H9 (cell line): Measurements from ENCODE around the gene PKP3. TPM values are rescaled to one million over a fixed set of nuclear protein-coding genes. Genes with fewer than 3 reads are reported as not detected.

Source experiments
- DNase-seq: peaks from one replicate; pipeline ENCODE4 v3.0.0-alpha.2; 2017
- H2AFZ ChIP-seq: one replicate; pipeline ENCODE4 v1.6.1; 2013; ENCODE audit warnings: mild to moderate bottlenecking, low read length, control low read depth, moderate library complexity
- H2AK5ac ChIP-seq: 2 replicates; pipeline ENCODE4 v1.6.1; 2013; ENCODE audit warnings: low read length, control low read depth, mixed read lengths; ENCODE audit not compliant: insufficient read length
- H2BK120ac ChIP-seq: one replicate; pipeline ENCODE4 v1.6.1; 2013; ENCODE audit warnings: low read depth, mild to moderate bottlenecking, low read length, control low read depth, inconsistent platforms; ENCODE audit not compliant: poor library complexity, severe bottlenecking
- H2BK12ac ChIP-seq: 2 replicates; pipeline ENCODE4 v1.6.1; 2013; ENCODE audit warnings: low read length, control low read depth, mixed read lengths, low read depth; ENCODE audit not compliant: insufficient read length
- H2BK15ac ChIP-seq: 2 replicates; pipeline ENCODE4 v1.6.1; 2013; ENCODE audit warnings: low read depth, low read length, control low read depth
- H2BK20ac ChIP-seq: one replicate; pipeline ENCODE4 v1.6.1; 2013; ENCODE audit warnings: low read depth, mild to moderate bottlenecking, low read length, control low read depth, inconsistent platforms; ENCODE audit not compliant: poor library complexity, severe bottlenecking
- H2BK5ac ChIP-seq: 2 replicates; pipeline ENCODE4 v1.6.1; 2013; ENCODE audit warnings: low read length, control low read depth, mixed read lengths; ENCODE audit not compliant: insufficient read length
- H3K14ac ChIP-seq: 2 replicates; pipeline ENCODE4 v1.6.1; 2013; ENCODE audit warnings: low read length, control low read depth; ENCODE audit not compliant: insufficient read depth
- H3K18ac ChIP-seq: 2 replicates; pipeline ENCODE4 v1.6.1; 2013; ENCODE audit warnings: low read depth, mild to moderate bottlenecking, mixed read lengths, low read length, control low read depth; ENCODE audit not compliant: insufficient read length
- H3K23ac ChIP-seq: 2 replicates; pipeline ENCODE4 v1.6.1; 2013; ENCODE audit warnings: low read length, control low read depth, mixed read lengths, low read depth; ENCODE audit not compliant: insufficient read length
- H3K23me2 ChIP-seq: 2 replicates; pipeline ENCODE4 v1.6.1; 2013; ENCODE audit warnings: low read depth, mild to moderate bottlenecking, mixed read lengths, low read length, control low read depth; ENCODE audit not compliant: insufficient read length, poor library complexity, severe bottlenecking
- H3K27ac ChIP-seq: 2 replicates; pipeline ENCODE4 v1.5.1; 2013; ENCODE audit warnings: low read length, control low read depth, mixed read lengths, low read depth; ENCODE audit not compliant: insufficient read length
- H3K27me3 ChIP-seq: 2 replicates; pipeline ENCODE4 v1.6.1; 2013; ENCODE audit warnings: low read length, control low read depth, inconsistent platforms; ENCODE audit not compliant: insufficient read depth
- H3K4ac ChIP-seq: 2 replicates; pipeline ENCODE4 v1.6.1; 2013; ENCODE audit warnings: low read depth, mild to moderate bottlenecking, control low read depth, inconsistent platforms, low read length, moderate library complexity
- H3K4me1 ChIP-seq: 2 replicates; pipeline ENCODE4 v1.6.1; 2013; ENCODE audit warnings: low read length, control low read depth, inconsistent platforms; ENCODE audit not compliant: insufficient read depth
- H3K4me2 ChIP-seq: 2 replicates; pipeline ENCODE4 v1.6.1; 2013; ENCODE audit warnings: low read length, control low read depth, mixed read lengths; ENCODE audit not compliant: insufficient read length, insufficient read depth
- H3K56ac ChIP-seq: 2 replicates; pipeline ENCODE4 v1.6.1; 2013; ENCODE audit warnings: low read depth, mild to moderate bottlenecking, mixed read lengths, low read length, control low read depth; ENCODE audit not compliant: insufficient read length
- H3K79me1 ChIP-seq: 2 replicates; pipeline ENCODE4 v1.6.1; 2013; ENCODE audit warnings: low read depth, mild to moderate bottlenecking, moderate library complexity, low read length, control low read depth, inconsistent platforms; ENCODE audit not compliant: insufficient read depth, poor library complexity, severe bottlenecking
- H3K79me2 ChIP-seq: 2 replicates; pipeline ENCODE4 v1.6.1; 2013; ENCODE audit warnings: low read length, control low read depth, inconsistent platforms; ENCODE audit not compliant: insufficient read depth
- H3K9ac ChIP-seq: 2 replicates; pipeline ENCODE4 v1.6.1; 2013; ENCODE audit warnings: low read length, control low read depth, mixed read lengths; ENCODE audit not compliant: insufficient read length; ENCODE audit errors: extremely low read depth
- H3K9me3 ChIP-seq: one replicate; pipeline ENCODE4 v1.6.1; 2013; ENCODE audit warnings: low read depth, low read length, inconsistent platforms; ENCODE audit not compliant: control insufficient read depth
- H3T11ph ChIP-seq: one replicate; pipeline ENCODE4 v1.6.1; 2013; ENCODE audit warnings: mild to moderate bottlenecking, low read length, control low read depth, inconsistent platforms
- H4K20me1 ChIP-seq: one replicate; pipeline ENCODE4 v1.6.1; 2013; ENCODE audit not compliant: control insufficient read depth, insufficient read length, insufficient read depth
- H4K5ac ChIP-seq: 2 replicates; pipeline ENCODE4 v1.6.1; 2013; ENCODE audit warnings: low read depth, mild to moderate bottlenecking, mixed read lengths, low read length, control low read depth; ENCODE audit not compliant: insufficient read length
- H4K8ac ChIP-seq: replicated peaks from 2 replicates; pipeline ENCODE4 v1.6.1; 2013; ENCODE audit warnings: low read length, control low read depth, mixed read lengths, low read depth; ENCODE audit not compliant: insufficient read length
- H4K91ac ChIP-seq: 2 replicates; pipeline ENCODE4 v1.6.1; 2013; ENCODE audit warnings: low read depth, mild to moderate bottlenecking, moderate library complexity, mixed read lengths, low read length, control low read depth; ENCODE audit not compliant: insufficient read length
- H3K27ac Mint-ChIP-seq, 3 experiments: 2 replicates in 2 of 3; 3 replicates in 1 of 3; pipeline ENCODE4 v1.8.0; 2020 to 2021; ENCODE audit warnings: mixed read lengths in 3 of 3, mild to moderate bottlenecking in 1 of 3, moderate library complexity in 1 of 3
- H3K27me3 Mint-ChIP-seq: 2 replicates; pipeline ENCODE4 v1.8.0; 2021; ENCODE audit warnings: low read depth, mild to moderate bottlenecking, moderate library complexity, mixed read lengths
- H3K36me3 Mint-ChIP-seq, 3 experiments: 2 replicates in 2 of 3; 3 replicates in 1 of 3; pipeline ENCODE4 v1.8.0; 2020 to 2021; ENCODE audit warnings: low read depth in 3 of 3, mixed read lengths in 3 of 3; ENCODE audit not compliant: insufficient read depth in 1 of 3
- H3K4me1 Mint-ChIP-seq, 2 experiments: 2 replicates each; pipeline ENCODE4 v1.8.0; 2020; ENCODE audit warnings: mixed read lengths in 2 of 2
- H3K4me3 Mint-ChIP-seq, 2 experiments: 2 replicates in 1 of 2; 3 replicates in 1 of 2; pipeline ENCODE4 v1.8.0; 2020 to 2021; ENCODE audit warnings: mild to moderate bottlenecking in 2 of 2, mixed read lengths in 2 of 2, moderate library complexity in 1 of 2
- H3K9me3 Mint-ChIP-seq, 2 experiments: 2 replicates in 1 of 2; 3 replicates in 1 of 2; pipeline ENCODE4 v1.8.0; 2020; ENCODE audit warnings: mild to moderate bottlenecking in 2 of 2, mixed read lengths in 2 of 2, moderate library complexity in 1 of 2
- CTCF ChIP-seq: fragments of 200-600 bp; sonication (generic); conservative IDR thresholded peaks from 3 replicates; pipeline ENCODE4 v1.8.0; 2021; ENCODE audit warnings: antibody characterized with exemption, mild to moderate bottlenecking
- WGBS: extraction: QIAGEN DNeasy Blood & Tissue Kit; methylation state at CpG from one replicate; pipeline ENCODE4 v1.1.7; 2013; ENCODE audit warnings: missing lambda C conversion rate, low lambda C conversion rate, mixed read lengths; ENCODE audit not compliant: insufficient read length; ENCODE audit errors: extremely low coverage; 5-methylcytosine and 5-hydroxymethylcytosine counted together
- total RNA-seq: library from RNA; stranded (reverse); gene quantifications from 2 replicates; pipeline ENCODE4 v1.2.1, GENCODE V29; 2021

PKP3 gene
- total RNA-seq, 1 experiment from 2014 or later, result 41.7 TPM

- no peak overlapping the region for H2BK20ac ChIP-seq
- no peak overlapping the region for H2BK120ac ChIP-seq
- no peak overlapping the region for H4K91ac ChIP-seq
- no peak overlapping the region for H3K27ac ChIP-seq
- no peak overlapping the region for H4K5ac ChIP-seq
- H3K23ac ChIP-seq, result no peak overlapping the region
- peaks cover 4% of the 10 kb centered on the region for H3K9me3 ChIP-seq
- H3K4me2 ChIP-seq, result no peak overlapping the region
- no peaks in the 10 kb centered on the region for H3K27me3 ChIP-seq
- H2AFZ ChIP-seq, result no peak overlapping the region
- H3K56ac ChIP-seq, result no peak overlapping the region
- H3K27ac Mint-ChIP-seq, result no peak overlapping the region
- no peak overlapping the region for H3K4me3 Mint-ChIP-seq
- no peak overlapping the region for H3K4ac ChIP-seq
- H2AK5ac ChIP-seq, result no peak overlapping the region
- no peaks in the 10 kb centered on the region for H4K20me1 ChIP-seq
- peaks cover 17 to 22% of the 10 kb centered on the region in 2 experiments for H3K4me1 Mint-ChIP-seq
- H3K18ac ChIP-seq, result no peak overlapping the region
- H4K8ac ChIP-seq, result no peak overlapping the region
- H3K36me3 Mint-ChIP-seq, result peaks cover 6 to 12% (median 9%) of the 10 kb centered on the region in 3 experiments; a peak in 5 of 7 replicates
- no peak overlapping the region for H2BK5ac ChIP-seq
- H3T11ph ChIP-seq, result no peak overlapping the region
- no peak overlapping the region; the same call in 1 of the 2 replicates for H3K14ac ChIP-seq
- H3K9ac ChIP-seq, result no peak overlapping the region
- H3K9me3 Mint-ChIP-seq, result peaks cover 13 to 14% of the 10 kb centered on the region in 2 experiments
- WGBS, result no CpG with 5 or more reads among the region's 16 CpGs
- H3K27me3 Mint-ChIP-seq, result peaks cover 25% of the 10 kb centered on the region
- H2BK15ac ChIP-seq, result no peak overlapping the region
- no peak for TF ChIP-seq CTCF
- no peak overlapping the region for H2BK12ac ChIP-seq
- no peak for DNase-seq
- H3K79me1 ChIP-seq, result peaks cover 5% of the 10 kb centered on the region
- no peaks in the 10 kb centered on the region for H3K23me2 ChIP-seq
- no peaks in the 10 kb centered on the region for H3K79me2 ChIP-seq
- H3K4me1 ChIP-seq, result no peaks in the 10 kb centered on the region
Observed at GRCh38 chr11:365831-366230, 28.2 kb upstream of the PKP3 start.
